H1 (cell line): ENCODE data around the gene MYADM. TPM values are rescaled to one million over a fixed set of nuclear protein-coding genes. Genes with fewer than 3 reads are reported as not detected.

ENCODE experiments used
- CTCF ChIA-PET: fragments of 300-600 bp; sonication (Branson Sonifier 250); formaldehyde crosslinking; loops from one replicate; lab custom pipeline; 2021; ENCODE audit not compliant: partially characterized antibody; lab: Charles Lee
- POLR2A ChIA-PET: fragments of 300-600 bp; sonication (Branson Sonifier 250); formaldehyde crosslinking; loops from one replicate; lab custom pipeline; 2021; ENCODE audit warnings: inconsistent platforms; ENCODE audit not compliant: partially characterized antibody; lab: Charles Lee
- DNase-seq, 2 experiments: peaks; one replicate each; pipeline versions ENCODE4 v3.0.0 to v3.0.0-alpha.2; 2010 to 2022; ENCODE audit warnings: low spot score in 2 of 2, low read depth in 1 of 2, mixed read lengths in 1 of 2
- FAIRE-seq: peaks from 2 replicates; lab custom pipeline; 2011; peaks lifted over from hg19 to GRCh38; lab: Jason Lieb, UNC
- H2AFZ ChIP-seq: 2 replicates; pipeline ENCODE4 v1.8.1; 2012; ENCODE audit warnings: low read length, inconsistent platforms
- H2AK5ac ChIP-seq: 2 replicates; pipeline ENCODE4 v1.6.1; 2013; ENCODE audit warnings: low read depth, low read length
- H2BK120ac ChIP-seq: replicated peaks from 2 replicates; pipeline ENCODE3; 2013; ENCODE audit warnings: low read depth, low read length, inconsistent platforms
- H2BK12ac ChIP-seq: 2 replicates; pipeline ENCODE4 v1.6.1; 2013; ENCODE audit warnings: low read depth, low read length
- H2BK15ac ChIP-seq: 2 replicates; pipeline ENCODE4 v1.6.1; 2013; ENCODE audit warnings: low read length
- H2BK20ac ChIP-seq: 2 replicates; pipeline ENCODE4 v1.6.1; 2013; ENCODE audit warnings: low read length
- H2BK5ac ChIP-seq: 2 replicates; pipeline ENCODE4 v1.6.1; 2013; ENCODE audit warnings: low read depth, low read length
- H3K14ac ChIP-seq: 2 replicates; pipeline ENCODE4 v1.6.1; 2013; ENCODE audit warnings: inconsistent platforms; ENCODE audit not compliant: insufficient read length
- H3K18ac ChIP-seq: 2 replicates; pipeline ENCODE4 v1.6.1; 2013; ENCODE audit warnings: low read length; ENCODE audit errors: extremely low read depth
- H3K23ac ChIP-seq: 2 replicates; pipeline ENCODE4 v1.6.1; 2013; ENCODE audit warnings: inconsistent platforms; ENCODE audit not compliant: insufficient read length
- H3K23me2 ChIP-seq: 2 replicates; pipeline ENCODE4 v1.6.1; 2013; ENCODE audit warnings: low read depth, low read length
- H3K27ac ChIP-seq: 2 replicates; pipeline ENCODE4 v1.6.1; 2011; ENCODE audit warnings: low read depth, low read length, inconsistent platforms
- H3K27me3 ChIP-seq, 4 experiments: replicated peaks in 1 of 4; 1 replicate in 1 of 4; 2 replicates in 3 of 4; pipeline versions ENCODE4 v1.6.1 to v1.8.1; 2011 to 2013; ENCODE audit warnings: low read length in 3 of 4, mild to moderate bottlenecking in 3 of 4, inconsistent platforms in 2 of 4, mixed read lengths in 2 of 4, moderate library complexity in 1 of 4; ENCODE audit not compliant: control insufficient read depth in 3 of 4, insufficient read depth in 3 of 4; ENCODE audit errors: extremely low read depth in 1 of 4
- H3K36me3 ChIP-seq, 4 experiments: 2 replicates each; pipeline versions ENCODE4 v1.6.1 to v1.8.1; 2011 to 2013; ENCODE audit warnings: mild to moderate bottlenecking in 4 of 4, low read length in 3 of 4, moderate library complexity in 2 of 4, control low read depth in 1 of 4, inconsistent platforms in 1 of 4; ENCODE audit not compliant: insufficient read depth in 4 of 4, control insufficient read depth in 2 of 4
- H3K4ac ChIP-seq: replicated peaks from 2 replicates; pipeline ENCODE3; 2013; ENCODE audit warnings: low read length, low read depth, mixed read lengths, inconsistent platforms; ENCODE audit not compliant: insufficient read length
- H3K4me1 ChIP-seq, 4 experiments: replicated peaks in 1 of 4; 1 replicate in 1 of 4; 2 replicates in 3 of 4; pipeline versions ENCODE4 v1.6.1 to v1.8.1; 2011 to 2013; ENCODE audit warnings: low read length in 3 of 4, inconsistent platforms in 2 of 4, mixed read lengths in 1 of 4; ENCODE audit not compliant: insufficient read depth in 4 of 4, control insufficient read depth in 3 of 4
- H3K4me2 ChIP-seq, 2 experiments: 2 replicates each; pipeline versions ENCODE4 v1.6.1 to v1.8.1; 2011 to 2013; ENCODE audit warnings: low read depth in 2 of 2, low read length in 2 of 2, control low read depth in 1 of 2, inconsistent platforms in 1 of 2, mild to moderate bottlenecking in 1 of 2; ENCODE audit not compliant: insufficient read depth in 1 of 2
- H3K4me3 ChIP-seq, 4 experiments: fragments of 200-600, 300-600 bp in 1 of 4; sonication (generic), shearing (Covaris generic), sonication (Bioruptor Twin) in 1 of 4; 2 replicates each; pipeline versions ENCODE4 v1.5.1 to v1.8.1; 2011 to 2016; ENCODE audit warnings: low read length in 4 of 4, low read depth in 3 of 4, control low read depth in 2 of 4, inconsistent platforms in 2 of 4, mild to moderate bottlenecking in 2 of 4, mixed read lengths in 1 of 4, moderate library complexity in 1 of 4; ENCODE audit not compliant: insufficient read depth in 2 of 4; ENCODE audit errors: extremely low read depth in 1 of 4
- H3K56ac ChIP-seq: replicated peaks from 2 replicates; pipeline ENCODE3; 2013; ENCODE audit warnings: low read depth, mild to moderate bottlenecking, mixed read lengths, low read length, inconsistent platforms; ENCODE audit not compliant: insufficient read length
- H3K79me1 ChIP-seq: 2 replicates; pipeline ENCODE4 v1.6.1; 2013; ENCODE audit warnings: low read depth, low read length, control low read depth
- H3K79me2 ChIP-seq, 2 experiments: 2 replicates each; pipeline versions ENCODE4 v1.6.1 to v1.8.1; 2012 to 2013; ENCODE audit warnings: low read length in 2 of 2, mild to moderate bottlenecking in 2 of 2, inconsistent platforms in 1 of 2; ENCODE audit not compliant: insufficient read depth in 2 of 2, control insufficient read depth in 1 of 2
- H3K9ac ChIP-seq, 4 experiments: replicated peaks in 1 of 4; 1 replicate in 1 of 4; 2 replicates in 3 of 4; pipeline versions ENCODE4 v1.6.1 to v1.8.1; 2011 to 2013; ENCODE audit warnings: low read depth in 3 of 4, low read length in 3 of 4, control low read depth in 2 of 4, mild to moderate bottlenecking in 2 of 4, moderate library complexity in 2 of 4, inconsistent platforms in 1 of 4; ENCODE audit errors: extremely low read depth in 1 of 4
- H3K9me3 ChIP-seq, 2 experiments: 2 replicates each; pipeline versions ENCODE4 v1.6.1 to v1.8.1; 2012 to 2013; ENCODE audit warnings: mild to moderate bottlenecking in 2 of 2, moderate library complexity in 2 of 2, control low read depth in 1 of 2, inconsistent platforms in 1 of 2, low read depth in 1 of 2, low read length in 1 of 2, mixed read lengths in 1 of 2; ENCODE audit not compliant: insufficient read depth in 2 of 2
- H4K20me1 ChIP-seq, 2 experiments: replicated peaks in 1 of 2; 2 replicates each; pipeline versions ENCODE3 to v1.8.1; 2011 to 2013; ENCODE audit warnings: inconsistent platforms in 2 of 2, low read length in 2 of 2, mild to moderate bottlenecking in 1 of 2; ENCODE audit not compliant: insufficient read depth in 2 of 2, control insufficient read depth in 1 of 2
- H4K5ac ChIP-seq: 2 replicates; pipeline ENCODE4 v1.6.1; 2013; ENCODE audit warnings: low read length, low read depth, mixed read lengths, inconsistent platforms; ENCODE audit not compliant: insufficient read length
- H4K8ac ChIP-seq: 2 replicates; pipeline ENCODE4 v1.8.0; 2013; ENCODE audit warnings: mild to moderate bottlenecking, moderate library complexity, low read length, inconsistent platforms; ENCODE audit not compliant: insufficient read depth; ENCODE audit errors: extremely low read depth
- H4K91ac ChIP-seq: replicated peaks from 2 replicates; pipeline ENCODE3; 2013; ENCODE audit warnings: low read length, mixed read lengths, inconsistent platforms; ENCODE audit not compliant: insufficient read length
- BRCA1 ChIP-seq: IDR thresholded peaks from 2 replicates; pipeline ENCODE4 v1.6.1; 2012; ENCODE audit warnings: low read depth, low read length, improper control_type of control experiment
- JUN ChIP-seq: IDR thresholded peaks from 2 replicates; pipeline ENCODE4 v1.6.1; 2011; ENCODE audit warnings: low read depth, mild to moderate bottlenecking, improper control_type of control experiment, low read length
- KDM1A ChIP-seq: fragments of 200-600, 300-600 bp; sonication (generic); IDR thresholded peaks from 2 replicates; pipeline ENCODE4 v1.7.1; 2016; ENCODE audit warnings: mild to moderate bottlenecking, low read length, borderline replicate concordance
- PHF8 ChIP-seq: fragments of 200-600 bp; sonication (generic); conservative IDR thresholded peaks from 2 replicates; pipeline ENCODE4 v1.7.1; 2012; ENCODE audit warnings: low read depth, mild to moderate bottlenecking, inconsistent platforms, low read length, moderate library complexity
- SRF ChIP-seq: IDR thresholded peaks from 2 replicates; pipeline ENCODE4 v1.6.1; 2011; ENCODE audit warnings: mild to moderate bottlenecking, low read depth, low read length, moderate library complexity
- WGBS, 2 experiments: shearing (Covaris generic) in 1 of 2; methylation state at CpG; one replicate each; pipeline versions ENCODE4 v1.1.6 to v1.1.7; 2013 to 2015; ENCODE audit warnings: low lambda C conversion rate in 2 of 2, mixed read lengths in 2 of 2, inconsistent platforms in 1 of 2, low coverage in 1 of 2, missing lambda C conversion rate in 1 of 2; ENCODE audit not compliant: insufficient replicate concordance in 2 of 2, insufficient coverage in 1 of 2, insufficient read length in 1 of 2; ENCODE audit errors: extremely low coverage in 1 of 2, missing lambda C conversion rate in 1 of 2; 5-methylcytosine and 5-hydroxymethylcytosine counted together
- polyA plus RNA-seq, 7 experiments: library from polyadenylated mRNA; depleted of rRNA in 3 of 7; stranded (reverse) in 5 of 7; unstranded in 2 of 7; fragments of >200 nt in 5 of 7; fragments of 200-250 nt in 2 of 7; gene quantifications; 1 replicate in 5 of 7; 2 replicates in 1 of 7; 4 replicates in 1 of 7; pipeline versions ENCODE4 v1.2.1 to v1.2.3, GENCODE V29; 2011 to 2013; ENCODE audit warnings: missing spikeins in 2 of 7, mixed read lengths in 2 of 7
- total RNA-seq: library from RNA; stranded (reverse); fragmentation: NEBNext Ultra II Directional; extraction: Animal tissue kit (Norgen Biotek cat#: 25700); gene quantifications from 2 replicates; pipeline ENCODE4 v1.2.1, GENCODE V29; 2021
- TF ChIP-seq, protein P1 (sequence below), 3 experiments: IDR thresholded peaks; 1 replicate in 2 of 3; 2 replicates in 1 of 3; pipeline versions ENCODE4 v1.5.1 to v1.6.1; 2011; ENCODE audit warnings: low read length in 3 of 3, mild to moderate bottlenecking in 3 of 3, inconsistent platforms in 2 of 3, low read depth in 1 of 3, moderate library complexity in 1 of 3; ENCODE audit not compliant: insufficient read depth in 1 of 3; ENCODE audit errors: control extremely low read depth in 1 of 3
- TF ChIP-seq, protein P2 (sequence below): IDR thresholded peaks from 2 replicates; pipeline ENCODE4 v1.6.1; 2012; ENCODE audit warnings: low read length, inconsistent platforms
- TF ChIP-seq, protein P3 (sequence below): IDR thresholded peaks from 2 replicates; pipeline ENCODE4 v1.6.1; 2011; ENCODE audit warnings: low read length, improper control_type of control experiment

MYADM gene
- total and polyA plus RNA-seq, 2 of the 8 experiments (the other 6 are each of a cell fraction or from before 2014, with no cell fraction given): 70.1 to 74.2 TPM

DNA sequence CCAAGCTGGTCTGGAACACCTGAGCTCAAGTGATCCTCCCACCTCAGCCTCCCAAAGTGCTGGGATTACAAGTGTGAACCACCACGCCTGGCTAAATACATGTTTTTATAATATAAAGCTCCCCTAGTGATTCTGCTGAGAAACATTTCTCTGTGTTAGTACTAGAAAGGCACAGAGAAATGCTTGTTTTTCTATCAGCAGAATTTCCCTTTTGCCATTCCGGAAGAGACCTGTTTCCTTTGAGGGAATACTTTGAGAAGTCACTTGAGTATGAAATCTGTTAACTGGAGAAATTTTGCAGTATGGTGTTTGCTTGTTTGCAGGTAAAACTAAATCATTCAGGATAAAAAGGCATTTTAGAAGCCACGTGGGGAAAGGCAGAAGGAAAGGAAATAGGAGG, 39.2 kb upstream of the MYADM start:
- Histone ChIP-seq H3K4me2 (no peak overlapping the region), H3K4me3 (no peak overlapping the region)
- WGBS, 2 experiments: 85% methylated on average over 3 of the region's 3 CpGs; no CpG with 5 or more reads in 1 of the 2 experiments
- TF ChIP-seq BRCA1 (no peak), PHF8 (no peak), KDM1A (no peak), JUN (no peak), SRF (no peak)
- TF ChIP-seq, protein P1, sequence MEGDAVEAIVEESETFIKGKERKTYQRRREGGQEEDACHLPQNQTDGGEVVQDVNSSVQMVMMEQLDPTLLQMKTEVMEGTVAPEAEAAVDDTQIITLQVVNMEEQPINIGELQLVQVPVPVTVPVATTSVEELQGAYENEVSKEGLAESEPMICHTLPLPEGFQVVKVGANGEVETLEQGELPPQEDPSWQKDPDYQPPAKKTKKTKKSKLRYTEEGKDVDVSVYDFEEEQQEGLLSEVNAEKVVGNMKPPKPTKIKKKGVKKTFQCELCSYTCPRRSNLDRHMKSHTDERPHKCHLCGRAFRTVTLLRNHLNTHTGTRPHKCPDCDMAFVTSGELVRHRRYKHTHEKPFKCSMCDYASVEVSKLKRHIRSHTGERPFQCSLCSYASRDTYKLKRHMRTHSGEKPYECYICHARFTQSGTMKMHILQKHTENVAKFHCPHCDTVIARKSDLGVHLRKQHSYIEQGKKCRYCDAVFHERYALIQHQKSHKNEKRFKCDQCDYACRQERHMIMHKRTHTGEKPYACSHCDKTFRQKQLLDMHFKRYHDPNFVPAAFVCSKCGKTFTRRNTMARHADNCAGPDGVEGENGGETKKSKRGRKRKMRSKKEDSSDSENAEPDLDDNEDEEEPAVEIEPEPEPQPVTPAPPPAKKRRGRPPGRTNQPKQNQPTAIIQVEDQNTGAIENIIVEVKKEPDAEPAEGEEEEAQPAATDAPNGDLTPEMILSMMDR (IDR thresholded peaks at IDR 0.05; ENCODE audit: control extremely low read depth in 1 of 3, insufficient read depth in 1 of 3, low read depth in 1 of 3, low read length in 3 of 3): no peak
- TF ChIP-seq, protein P2, sequence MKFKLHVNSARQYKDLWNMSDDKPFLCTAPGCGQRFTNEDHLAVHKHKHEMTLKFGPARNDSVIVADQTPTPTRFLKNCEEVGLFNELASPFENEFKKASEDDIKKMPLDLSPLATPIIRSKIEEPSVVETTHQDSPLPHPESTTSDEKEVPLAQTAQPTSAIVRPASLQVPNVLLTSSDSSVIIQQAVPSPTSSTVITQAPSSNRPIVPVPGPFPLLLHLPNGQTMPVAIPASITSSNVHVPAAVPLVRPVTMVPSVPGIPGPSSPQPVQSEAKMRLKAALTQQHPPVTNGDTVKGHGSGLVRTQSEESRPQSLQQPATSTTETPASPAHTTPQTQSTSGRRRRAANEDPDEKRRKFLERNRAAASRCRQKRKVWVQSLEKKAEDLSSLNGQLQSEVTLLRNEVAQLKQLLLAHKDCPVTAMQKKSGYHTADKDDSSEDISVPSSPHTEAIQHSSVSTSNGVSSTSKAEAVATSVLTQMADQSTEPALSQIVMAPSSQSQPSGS: no peak
- TF ChIP-seq, protein P3, sequence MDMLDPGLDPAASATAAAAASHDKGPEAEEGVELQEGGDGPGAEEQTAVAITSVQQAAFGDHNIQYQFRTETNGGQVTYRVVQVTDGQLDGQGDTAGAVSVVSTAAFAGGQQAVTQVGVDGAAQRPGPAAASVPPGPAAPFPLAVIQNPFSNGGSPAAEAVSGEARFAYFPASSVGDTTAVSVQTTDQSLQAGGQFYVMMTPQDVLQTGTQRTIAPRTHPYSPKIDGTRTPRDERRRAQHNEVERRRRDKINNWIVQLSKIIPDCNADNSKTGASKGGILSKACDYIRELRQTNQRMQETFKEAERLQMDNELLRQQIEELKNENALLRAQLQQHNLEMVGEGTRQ: no peak

More for the DNA sequence above, 39.2 kb upstream of the MYADM start:
- H3K9me3 ChIP-seq: no peaks in the 10 kb centered on the region
- H3K36me3 ChIP-seq: peaks cover 0 to 1% (median under 1%) of the 10 kb centered on the region in 4 experiments; a peak in 2 of 8 replicates
- peaks cover 0 to 14% (median 2%) of the 10 kb centered on the region in 4 experiments; a peak in 5 of 7 replicates for H3K4me1 ChIP-seq
- H2BK5ac ChIP-seq: peak overlapping the region; percentile 71; the same call in 1 of the 2 replicates
- H3K79me1 ChIP-seq: no peaks in the 10 kb centered on the region
- H3K14ac ChIP-seq: no peak overlapping the region
- CTCF ChIA-PET: interaction anchor here (1.0 to 5.4 kb wide), 4 partner anchors 19 to 54 kb away, joined by 3 to 49 read pairs (median 4); no protein-coding TSS in a partner anchor
- no peak overlapping the region for H3K18ac ChIP-seq
- no peaks in the 10 kb centered on the region for H3K27me3 ChIP-seq
- H4K8ac ChIP-seq: no peak overlapping the region
- POLR2A ChIA-PET: interaction anchor here (0.6 to 1.4 kb wide), 2 partner anchors 12 to 157 kb away, joined by 3 to 4 read pairs; no protein-coding TSS in a partner anchor
- no peaks in the 10 kb centered on the region for H3K23me2 ChIP-seq
- peak overlapping the region; percentile 35; the same call in 1 of the 2 replicates for H2BK20ac ChIP-seq
- no peak overlapping the region for H3K56ac ChIP-seq
- H3K79me2 ChIP-seq: peaks cover 0 to 18% of the 10 kb centered on the region in 2 experiments; a peak in 2 of 4 replicates
- H4K91ac ChIP-seq: no peak overlapping the region
- no peak overlapping the region for H2AFZ ChIP-seq
- no peak overlapping the region for H3K27ac ChIP-seq
- no peaks in the 10 kb centered on the region for H4K20me1 ChIP-seq
- H3K4ac ChIP-seq: no peak overlapping the region
- H4K5ac ChIP-seq: no peak overlapping the region
- H2BK15ac ChIP-seq: no peak overlapping the region
- H2BK120ac ChIP-seq: no peak overlapping the region
- no peak for DNase-seq
- H3K23ac ChIP-seq: no peak overlapping the region
- FAIRE-seq: no peak
- H2BK12ac ChIP-seq: no peak overlapping the region
- H2AK5ac ChIP-seq: no peak overlapping the region
- H3K9ac ChIP-seq: no peak overlapping the region
